HepG2 (cell line): ENCODE results near the gene DSCAML1. TPM values are rescaled to one million over a fixed set of nuclear protein-coding genes. Genes with fewer than 3 reads are reported as not detected.

ENCODE experiments used
- ATAC-seq: fragments of 200-7000 bp; cut with Tn5 transposase; 3 replicates; pipeline ENCODE4 v1.9.1; 2020; ENCODE audit warnings: mild to moderate bottlenecking, moderate library complexity
- BruUV-seq: library from RNA; stranded (reverse); fragments of 400-500 nt; replicated peaks from 2 replicates; lab custom pipeline; 2021; lab: Mats Ljungman, UMichigan
- CTCF ChIA-PET: fragments of 300-600 bp; formaldehyde crosslinking; extraction: SDS; loops from one replicate; lab custom pipeline; 2021; ENCODE audit warnings: low total read pairs, inconsistent platforms, low intra/inter-chr PET ratio; lab: Yijun Ruan, JAX
- POLR2A ChIA-PET: fragments of 350-600 bp; sonication (Branson Sonifier 250); formaldehyde crosslinking; loops from one replicate; lab custom pipeline; 2020; ENCODE audit warnings: antibody characterized with exemption, inconsistent platforms; lab: Yijun Ruan, JAX
- DNase-seq: peaks from one replicate; pipeline ENCODE4 v3.0.0-alpha.2; 2015; ENCODE audit warnings: low spot score
- FAIRE-seq: peaks from 3 replicates; lab custom pipeline; 2011; peaks lifted over from hg19 to GRCh38; lab: Jason Lieb, UNC
- H2AFZ ChIP-seq: one replicate; pipeline ENCODE4 v1.6.1; 2011; ENCODE audit warnings: low read length, inconsistent platforms
- H3K27ac ChIP-seq: fragments of 300-600 bp; 3 replicates; pipeline ENCODE4 v1.8.0; 2011; ENCODE audit warnings: mixed run types, mild to moderate bottlenecking, mixed read lengths, low read length, inconsistent platforms; ENCODE audit not compliant: insufficient read depth; ENCODE audit errors: extremely low read length
- H3K27me3 ChIP-seq, 2 experiments: fragments of 200-600 bp in 1 of 2; 2 replicates in 1 of 2; 3 replicates in 1 of 2; pipeline versions ENCODE4 v1.6.0 to v1.8.0; 2011; ENCODE audit warnings: low read length in 2 of 2, mild to moderate bottlenecking in 2 of 2, moderate library complexity in 2 of 2, inconsistent platforms in 1 of 2; ENCODE audit not compliant: insufficient read depth in 2 of 2, control insufficient read depth in 1 of 2
- H3K36me3 ChIP-seq, 2 experiments: fragments of 200-600 bp in 1 of 2; replicated peaks in 1 of 2; 2 replicates in 1 of 2; 3 replicates in 1 of 2; pipeline versions ENCODE4 v1.5.1 to v1.8.0; 2011; ENCODE audit warnings: low read length in 2 of 2, inconsistent platforms in 1 of 2; ENCODE audit not compliant: insufficient read depth in 2 of 2, control insufficient read depth in 1 of 2
- H3K4me1 ChIP-seq: 2 replicates; pipeline ENCODE4 v1.5.1; 2012; ENCODE audit warnings: low read length, inconsistent platforms; ENCODE audit not compliant: insufficient read depth
- H3K4me2 ChIP-seq: 2 replicates; pipeline ENCODE4 v1.6.0; 2011; ENCODE audit warnings: low read depth, low read length, inconsistent platforms
- H3K4me3 ChIP-seq, 3 experiments: fragments of 200-600 bp in 1 of 3; sonication (generic), shearing (Covaris generic) in 1 of 3; replicated peaks in 1 of 3; 2 replicates each; pipeline ENCODE4 v1.5.1; 2011 to 2016; ENCODE audit warnings: low read length in 3 of 3, inconsistent platforms in 2 of 3, low read depth in 2 of 3, mild to moderate bottlenecking in 2 of 3, control low read depth in 1 of 3, mixed read lengths in 1 of 3; ENCODE audit not compliant: insufficient read depth in 1 of 3
- H3K79me2 ChIP-seq: one replicate; pipeline ENCODE4 v1.6.1; 2011; ENCODE audit warnings: low read length, inconsistent platforms; ENCODE audit not compliant: insufficient read depth
- H3K9ac ChIP-seq: 2 replicates; pipeline ENCODE4 v1.6.0; 2011; ENCODE audit warnings: mild to moderate bottlenecking, low read depth, low read length, inconsistent platforms; ENCODE audit not compliant: insufficient read depth
- H3K9me3 ChIP-seq: 2 replicates; pipeline ENCODE4 v1.5.1; 2012; ENCODE audit warnings: mild to moderate bottlenecking, low read length
- H4K20me1 ChIP-seq: 2 replicates; pipeline ENCODE4 v1.6.0; 2011; ENCODE audit warnings: inconsistent platforms, mild to moderate bottlenecking, low read length, moderate library complexity; ENCODE audit not compliant: insufficient read depth
- ATF7-NPFF ChIP-seq: sonication (generic); formaldehyde crosslinking; IDR thresholded peaks from 2 replicates; pipeline ENCODE4 v1.8.1; 2023; ENCODE audit warnings: mild to moderate bottlenecking, low read depth, missing genetic modification reagents, moderate library complexity
- ESRRA ChIP-seq: sonication (generic); formaldehyde crosslinking; IDR thresholded peaks from 2 replicates; pipeline ENCODE4 v1.5.1; 2020; ENCODE audit warnings: mild to moderate bottlenecking, low read depth, missing genetic modification reagents
- GMEB2 ChIP-seq: IDR thresholded peaks from 2 replicates; pipeline ENCODE4 v1.6.1; 2016; ENCODE audit warnings: missing biosample characterization, missing genetic modification reagents, low read depth
- HMGXB3 ChIP-seq: sonication (generic); formaldehyde crosslinking; IDR thresholded peaks from 2 replicates; pipeline ENCODE4 v1.4.0; 2020; ENCODE audit warnings: missing genetic modification reagents, borderline replicate concordance
- LRRFIP1 ChIP-seq: sonication (generic); formaldehyde crosslinking; conservative IDR thresholded peaks from 2 replicates; pipeline ENCODE4 v1.4.0; 2020; ENCODE audit warnings: missing genetic modification reagents
- PTBP1 ChIP-seq: fragments of 200-400 bp; formaldehyde crosslinking; IDR thresholded peaks from 2 replicates; pipeline ENCODE4 v1.6.1; 2018; ENCODE audit warnings: low read length, low read depth; ENCODE audit not compliant: poor library complexity, severe bottlenecking
- RNF219 ChIP-seq: sonication (generic); formaldehyde crosslinking; IDR thresholded peaks from 2 replicates; pipeline ENCODE4 v1.5.0; 2020; ENCODE audit warnings: mild to moderate bottlenecking, missing genetic modification reagents
- ZNF777 ChIP-seq: sonication (generic); formaldehyde crosslinking; IDR thresholded peaks from 2 replicates; pipeline ENCODE4 v1.4.0; 2020; ENCODE audit warnings: missing genetic modification reagents
- ZNF790 ChIP-seq: sonication (generic); formaldehyde crosslinking; IDR thresholded peaks from 2 replicates; pipeline ENCODE4 v1.8.0; 2022; ENCODE audit warnings: missing genetic modification reagents, mild to moderate bottlenecking, borderline replicate concordance
- ZNF816 ChIP-seq: sonication (generic); formaldehyde crosslinking; IDR thresholded peaks from 2 replicates; pipeline ENCODE4 v1.8.0; 2022; ENCODE audit warnings: missing genetic modification reagents, mild to moderate bottlenecking, borderline replicate concordance
- ZNF839 ChIP-seq: sonication (generic); formaldehyde crosslinking; IDR thresholded peaks from 2 replicates; pipeline ENCODE4 v1.4.0; 2020; ENCODE audit warnings: missing genetic modification reagents, mild to moderate bottlenecking, borderline replicate concordance
- WGBS: methylation state at CpG from one replicate; pipeline ENCODE4 v1.1.6; 2017; ENCODE audit warnings: low lambda C conversion rate; 5-methylcytosine and 5-hydroxymethylcytosine counted together
- in situ Hi-C: cut with HindIII; loops from 2 replicates; pipeline ENCODE4 v1.10.0; 2017; ENCODE audit warnings: low pct_unique_long_range_greater_than_20kb; ENCODE audit not compliant: extremely low pct_ligation_motif_present
- intact Hi-C: fragments of 100-400 bp; cut with micrococcal nuclease; formaldehyde crosslinking; loops from one replicate; pipeline ENCODE4 v1.10.0; 2022; ENCODE audit not compliant: unreplicated experiment
- polyA plus RNA-seq, 8 experiments: library from polyadenylated mRNA; depleted of rRNA in 3 of 8; stranded (reverse) in 7 of 8; unstranded in 1 of 8; fragments of >200 nt; fragmentation: Illumina TruSeq in 4 of 8; extraction: Trizol in 4 of 8; gene quantifications; 2 replicates each; pipeline versions ENCODE4 v1.2.1 to v1.2.3, GENCODE V29; 2011 to 2016; ENCODE audit warnings: low read depth in 4 of 8, missing spikeins in 1 of 8, mixed read lengths in 1 of 8; ENCODE audit not compliant: insufficient read depth in 1 of 8
- total RNA-seq, 5 experiments: library from RNA; depleted of rRNA; stranded (reverse); fragments of >200 nt; fragmentation: Illumina TruSeq; extraction: Trizol; gene quantifications; 2 replicates each; pipeline ENCODE4 v1.2.3, GENCODE V29; 2016; ENCODE audit warnings: low read depth in 1 of 5

The DSCAML1 gene
- total and polyA plus RNA-seq, 2 of the 13 experiments (the other 11 are each of a cell fraction or from before 2014, with no cell fraction given), result 0.29 to 0.40 TPM

- in situ Hi-C loops (loop anchor here (25.0 kb wide), 1 partner anchor 512 kb away; the partner anchor contains the start of gene TMPRSS13), intact Hi-C loops (loop anchor here (1.0 to 10.0 kb wide), 2 partner anchors 384 to 519 kb away; no protein-coding TSS in a partner anchor)
- ATAC-seq, result no peak
Measured at GRCh38 chr11:117425679-117426296, 371.2 kb downstream of the DSCAML1 start.

More at GRCh38 chr11:117425679-117426296, 371.2 kb downstream of the DSCAML1 start:
- Histone ChIP-seq H3K4me1 (peaks cover 9% of the 10 kb centered on the region; the same call in 1 of the 2 replicates), H3K4me3 (no peak overlapping the region), H3K36me3 (no peaks in the 10 kb centered on the region), H3K9ac (no peak overlapping the region), H4K20me1 (no peaks in the 10 kb centered on the region), H3K27me3 (peaks cover 2 to 24% of the 10 kb centered on the region in 2 experiments; a peak in 4 of 5 replicates), H3K27ac (no peak overlapping the region), H3K79me2 (no peaks in the 10 kb centered on the region), H2AFZ (no peak overlapping the region), H3K4me2 (no peak overlapping the region), H3K9me3 (no peaks in the 10 kb centered on the region)
- CTCF ChIA-PET, result interaction anchor here (1.3 kb wide), 2 partner anchors 196 to 392 kb away, joined by 4 to 6 read pairs; no protein-coding TSS in a partner anchor
- no peak for DNase-seq
- BruUV-seq, result no TSS peak
- 49% methylated on average over 12 of the region's 13 CpGs for WGBS
- POLR2A ChIA-PET, result interaction anchor here (0.9 kb wide), 1 partner anchor 390 kb away, joined by 3 read pairs; no protein-coding TSS in a partner anchor
- TF ChIP-seq PTBP1 (no peak), ESRRA (no peak), ATF7-NPFF (CRISPR knock-in tag) (no peak), ZNF816 (CRISPR knock-in tag) (no peak), GMEB2 (CRISPR knock-in tag) (no peak), ZNF839 (CRISPR knock-in tag) (no peak), RNF219 (CRISPR knock-in tag) (no peak), HMGXB3 (no peak), ZNF777 (CRISPR knock-in tag) (no peak), LRRFIP1 (no peak), ZNF790 (no peak)
- no peak for FAIRE-seq
